Karpas-422 (cell line): ENCODE results near the gene DET1. TPM values are rescaled to one million over a fixed set of nuclear protein-coding genes. Genes with fewer than 3 reads are reported as not detected.
"Not testable (repeated sequence)": the region's sequence is repeated elsewhere in the genome, so short reads cannot be mapped to it uniquely, and the experiment has no call there.

Experiments
- DNase-seq: peaks from one replicate; pipeline ENCODE4 v3.0.0-alpha.2; 2015
- H2AFZ ChIP-seq: fragments of 200-600 bp; sonication (generic); 2 replicates; pipeline ENCODE4 v1.6.1; 2014; ENCODE audit warnings: antibody characterized with exemption, low read length, mixed read lengths
- H3K27ac ChIP-seq: fragments of 200-600 bp; sonication (generic); 2 replicates; pipeline ENCODE4 v1.5.1; 2014; ENCODE audit warnings: mild to moderate bottlenecking, low read length, moderate library complexity
- H3K27me3 ChIP-seq: fragments of 200-600 bp; sonication (generic); 2 replicates; pipeline ENCODE4 v1.6.1; 2014; ENCODE audit warnings: low read length, mixed read lengths
- H3K36me3 ChIP-seq: fragments of 200-600 bp; sonication (generic); 2 replicates; pipeline ENCODE4 v1.6.1; 2014; ENCODE audit warnings: low read length, mixed read lengths; ENCODE audit not compliant: insufficient read depth
- H3K4me1 ChIP-seq: fragments of 200-600 bp; sonication (generic); 2 replicates; pipeline ENCODE4 v1.6.1; 2014; ENCODE audit warnings: mild to moderate bottlenecking, low read length, mixed read lengths
- H3K4me2 ChIP-seq: fragments of 200-600 bp; sonication (generic); 2 replicates; pipeline ENCODE4 v1.6.1; 2014; ENCODE audit warnings: low read length, low read depth, mild to moderate bottlenecking; ENCODE audit not compliant: poor library complexity, severe bottlenecking
- H3K4me3 ChIP-seq: fragments of 200-600 bp; sonication (generic); 2 replicates; pipeline ENCODE4 v1.5.1; 2014; ENCODE audit warnings: mild to moderate bottlenecking, antibody characterized with exemption, low read length, mixed read lengths
- H3K79me2 ChIP-seq: fragments of 200-600 bp; sonication (generic); 2 replicates; pipeline ENCODE4 v1.6.1; 2014; ENCODE audit warnings: mild to moderate bottlenecking, low read length, mixed read lengths
- H3K9ac ChIP-seq: fragments of 200-600 bp; sonication (generic); 2 replicates; pipeline ENCODE4 v1.6.0; 2014; ENCODE audit warnings: low read length
- H3K9me2 ChIP-seq: fragments of 200-600 bp; sonication (generic), shearing (Covaris generic); replicated peaks from 2 replicates; pipeline ENCODE4 v1.6.0; 2014; ENCODE audit warnings: mild to moderate bottlenecking, low read length, moderate library complexity; ENCODE audit not compliant: insufficient read depth
- H3K9me3 ChIP-seq: fragments of 300-700, 200-600 bp; sonication (generic); 2 replicates; pipeline ENCODE4 v1.6.1; 2014; ENCODE audit warnings: low read length, mixed read lengths
- H4K20me1 ChIP-seq: fragments of 200-600 bp; sonication (generic); 2 replicates; pipeline ENCODE4 v1.6.1; 2014; ENCODE audit warnings: mild to moderate bottlenecking, antibody characterized with exemption, low read length, low read depth; ENCODE audit not compliant: insufficient read depth
- total RNA-seq: library from RNA; depleted of rRNA; stranded (reverse); fragments of >200 nt; shearing (Covaris generic); gene quantifications from 2 replicates; pipeline ENCODE4 v1.2.3, GENCODE V29; 2014; ENCODE audit warnings: low replicate concordance

DET1 gene
- total RNA-seq, 1 experiment from 2014 or later, result 14.4 TPM

GRCh38 chr15:88537591-88538317 lies 8.7 kb downstream of the DET1 start:
- no peaks in the 10 kb centered on the region for H3K27me3 ChIP-seq
- no peak overlapping the region for H3K4me3 ChIP-seq
- no peak for DNase-seq
- H3K36me3 ChIP-seq, result no peaks in the 10 kb centered on the region
- no peak overlapping the region for H3K4me2 ChIP-seq
- H3K9me2 ChIP-seq, result no peaks in the 10 kb centered on the region
- no peak overlapping the region for H2AFZ ChIP-seq
- no peak overlapping the region for H3K9ac ChIP-seq
- H3K4me1 ChIP-seq, result no peaks in the 10 kb centered on the region
- no peaks in the 10 kb centered on the region for H4K20me1 ChIP-seq
- no peak overlapping the region for H3K27ac ChIP-seq
- no peaks in the 10 kb centered on the region for H3K79me2 ChIP-seq
- H3K9me3 ChIP-seq, result no peaks in the 10 kb centered on the region

- no peak for DNase-seq
- Histone ChIP-seq H3K27me3 (no peaks in the 10 kb centered on the region), H3K79me2 (no peaks in the 10 kb centered on the region), H2AFZ (no peak overlapping the region), H3K9ac (no peak overlapping the region), H3K27ac (no peak overlapping the region), H3K4me1 (no peaks in the 10 kb centered on the region), H3K4me2 (no peak overlapping the region), H3K36me3 (no peaks in the 10 kb centered on the region), H4K20me1 (no peaks in the 10 kb centered on the region), H3K9me2 (no peaks in the 10 kb centered on the region), H3K9me3 (no peaks in the 10 kb centered on the region), H3K4me3 (no peak overlapping the region)
These were observed 10.7 kb downstream of the DET1 start for GRCh38 chr15:88535607-88536313.

- H3K4me1 ChIP-seq, result no peaks in the 10 kb centered on the region
- H3K4me2 ChIP-seq, result no peak overlapping the region
- H3K27ac ChIP-seq, result no peak overlapping the region
- DNase-seq, result no peak
- H3K9me3 ChIP-seq, result no peaks in the 10 kb centered on the region
- no peaks in the 10 kb centered on the region for H3K9me2 ChIP-seq
- no peaks in the 10 kb centered on the region for H3K36me3 ChIP-seq
- no peaks in the 10 kb centered on the region for H4K20me1 ChIP-seq
- H3K79me2 ChIP-seq, result no peaks in the 10 kb centered on the region
- no peak overlapping the region for H2AFZ ChIP-seq
- H3K4me3 ChIP-seq, result no peak overlapping the region
- no peak overlapping the region for H3K9ac ChIP-seq
- no peaks in the 10 kb centered on the region for H3K27me3 ChIP-seq
These were observed 11.4 kb downstream of the DET1 start for GRCh38 chr15:88535100-88535499.

GRCh38 chr15:88533376-88533775 lies 13.1 kb downstream of the DET1 start:
- H4K20me1 ChIP-seq, result no peaks in the 10 kb centered on the region
- no peaks in the 10 kb centered on the region for H3K4me1 ChIP-seq
- no peaks in the 10 kb centered on the region for H3K9me3 ChIP-seq
- no peaks in the 10 kb centered on the region for H3K9me2 ChIP-seq
- no peaks in the 10 kb centered on the region for H3K27me3 ChIP-seq
- no peak overlapping the region for H3K4me3 ChIP-seq
- H3K27ac ChIP-seq, result no peak overlapping the region
- no peak for DNase-seq
- H3K4me2 ChIP-seq, result no peak overlapping the region
- H3K36me3 ChIP-seq, result no peaks in the 10 kb centered on the region
- no peaks in the 10 kb centered on the region for H3K79me2 ChIP-seq
- no peak overlapping the region for H2AFZ ChIP-seq
- H3K9ac ChIP-seq, result no peak overlapping the region

GRCh38 chr15:88529021-88529630 lies 17.4 kb downstream of the DET1 start:
- no peak for DNase-seq
- no peaks in the 10 kb centered on the region for H3K4me1 ChIP-seq
- no peaks in the 10 kb centered on the region for H3K79me2 ChIP-seq
- 0 out of 2 replicates have a peak, but pooled peaks cover 11% of the 10 kb centered on the region for H3K36me3 ChIP-seq
- H4K20me1 ChIP-seq, result no peaks in the 10 kb centered on the region
- H3K27ac ChIP-seq, result no peak overlapping the region
- H3K4me3 ChIP-seq, result no peak overlapping the region
- H3K9ac ChIP-seq, result no peak overlapping the region
- H3K27me3 ChIP-seq, result no peaks in the 10 kb centered on the region
- no peak overlapping the region for H3K4me2 ChIP-seq
- H3K9me3 ChIP-seq, result no peaks in the 10 kb centered on the region
- H3K9me2 ChIP-seq, result no peaks in the 10 kb centered on the region
- no peak overlapping the region for H2AFZ ChIP-seq

GRCh38 chr15:88526247-88526879 lies 20.1 kb downstream of the DET1 start:
- H2AFZ ChIP-seq, result no peak overlapping the region
- H3K79me2 ChIP-seq, result no peaks in the 10 kb centered on the region
- no peak overlapping the region for H3K9ac ChIP-seq
- H3K9me3 ChIP-seq, result no peaks in the 10 kb centered on the region
- no peak overlapping the region for H3K4me2 ChIP-seq
- H3K9me2 ChIP-seq, result no peaks in the 10 kb centered on the region
- no peak overlapping the region for H3K27ac ChIP-seq
- no peak overlapping the region for H3K4me3 ChIP-seq
- no peaks in the 10 kb centered on the region for H3K4me1 ChIP-seq
- no peak for DNase-seq
- H3K36me3 ChIP-seq, result 0 out of 2 replicates have a peak, but pooled peaks cover 11% of the 10 kb centered on the region
- no peaks in the 10 kb centered on the region for H3K27me3 ChIP-seq
- H4K20me1 ChIP-seq, result no peaks in the 10 kb centered on the region

GRCh38 chr15:88525418-88525817 lies 21.1 kb downstream of the DET1 start:
- H3K4me3 ChIP-seq, result no peak overlapping the region
- no peak overlapping the region for H2AFZ ChIP-seq
- no peaks in the 10 kb centered on the region for H3K79me2 ChIP-seq
- no peak overlapping the region for H3K27ac ChIP-seq
- H3K36me3 ChIP-seq, result 0 out of 2 replicates have a peak, but pooled peaks cover 11% of the 10 kb centered on the region
- no peak overlapping the region for H3K4me2 ChIP-seq
- H3K4me1 ChIP-seq, result no peaks in the 10 kb centered on the region
- H3K9ac ChIP-seq, result no peak overlapping the region
- no peaks in the 10 kb centered on the region for H3K9me2 ChIP-seq
- H3K9me3 ChIP-seq, result no peaks in the 10 kb centered on the region
- DNase-seq, result no peak
- no peaks in the 10 kb centered on the region for H4K20me1 ChIP-seq
- H3K27me3 ChIP-seq, result no peaks in the 10 kb centered on the region

GRCh38 chr15:88524094-88524493 lies 22.4 kb downstream of the DET1 start:
- not testable (repeated sequence) for H4K20me1 ChIP-seq, H3K9me3 ChIP-seq, H2AFZ ChIP-seq, H3K4me2 ChIP-seq, H3K4me3 ChIP-seq, DNase-seq, H3K9me2 ChIP-seq, H3K27me3 ChIP-seq, H3K9ac ChIP-seq, H3K79me2 ChIP-seq, H3K27ac ChIP-seq, H3K4me1 ChIP-seq
- H3K36me3 ChIP-seq, result 0 out of 2 replicates have a peak, but pooled peaks cover 11% of the 10 kb centered on the region
